ENCODE data around the gene ZXDC.

Gene ZXDC

DNA sequence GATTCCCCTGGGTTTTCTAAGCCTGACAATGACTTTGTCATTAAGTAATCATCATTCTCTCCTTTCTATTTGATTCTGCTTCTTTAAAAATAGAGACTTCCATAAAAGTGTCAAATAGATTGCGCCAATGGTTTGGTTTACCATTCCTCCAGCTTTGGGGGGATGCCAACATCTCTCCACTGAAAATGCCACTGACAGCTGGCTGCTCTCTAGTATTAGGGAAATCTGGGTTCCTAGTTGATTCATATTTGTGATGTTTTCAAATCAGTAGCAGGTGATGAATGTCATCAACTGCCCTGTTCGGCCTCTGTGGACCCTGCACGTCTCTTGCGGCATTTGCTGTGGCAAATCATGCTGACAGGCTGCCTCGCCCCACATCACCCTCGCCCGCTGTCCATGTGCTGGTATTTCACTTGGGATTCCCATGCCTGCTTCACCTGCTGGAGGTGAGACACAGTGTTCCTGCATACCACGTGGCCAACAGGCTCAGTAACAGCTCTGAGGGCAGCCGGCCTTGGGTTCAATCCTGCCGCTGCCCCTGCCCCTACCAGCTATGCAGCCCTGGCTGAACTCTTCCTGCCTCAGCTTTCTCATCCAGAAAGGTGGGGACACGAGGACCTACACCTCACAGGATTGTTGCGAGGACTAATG, 28.1 kb downstream of the ZXDC start:
- H3K4me3 ChIP-seq (ENCODE audit: control insufficient read depth, low read depth, low read length), result no peak overlapping the region
- no peak for DNase-seq (ENCODE audit: low read depth)
- TF ChIP-seq, protein P1, sequence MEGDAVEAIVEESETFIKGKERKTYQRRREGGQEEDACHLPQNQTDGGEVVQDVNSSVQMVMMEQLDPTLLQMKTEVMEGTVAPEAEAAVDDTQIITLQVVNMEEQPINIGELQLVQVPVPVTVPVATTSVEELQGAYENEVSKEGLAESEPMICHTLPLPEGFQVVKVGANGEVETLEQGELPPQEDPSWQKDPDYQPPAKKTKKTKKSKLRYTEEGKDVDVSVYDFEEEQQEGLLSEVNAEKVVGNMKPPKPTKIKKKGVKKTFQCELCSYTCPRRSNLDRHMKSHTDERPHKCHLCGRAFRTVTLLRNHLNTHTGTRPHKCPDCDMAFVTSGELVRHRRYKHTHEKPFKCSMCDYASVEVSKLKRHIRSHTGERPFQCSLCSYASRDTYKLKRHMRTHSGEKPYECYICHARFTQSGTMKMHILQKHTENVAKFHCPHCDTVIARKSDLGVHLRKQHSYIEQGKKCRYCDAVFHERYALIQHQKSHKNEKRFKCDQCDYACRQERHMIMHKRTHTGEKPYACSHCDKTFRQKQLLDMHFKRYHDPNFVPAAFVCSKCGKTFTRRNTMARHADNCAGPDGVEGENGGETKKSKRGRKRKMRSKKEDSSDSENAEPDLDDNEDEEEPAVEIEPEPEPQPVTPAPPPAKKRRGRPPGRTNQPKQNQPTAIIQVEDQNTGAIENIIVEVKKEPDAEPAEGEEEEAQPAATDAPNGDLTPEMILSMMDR (IDR thresholded peaks at IDR 0.05; ENCODE audit: control insufficient read depth, insufficient read depth, low read depth, low read length, missing control alignments), result no peak

DNA sequence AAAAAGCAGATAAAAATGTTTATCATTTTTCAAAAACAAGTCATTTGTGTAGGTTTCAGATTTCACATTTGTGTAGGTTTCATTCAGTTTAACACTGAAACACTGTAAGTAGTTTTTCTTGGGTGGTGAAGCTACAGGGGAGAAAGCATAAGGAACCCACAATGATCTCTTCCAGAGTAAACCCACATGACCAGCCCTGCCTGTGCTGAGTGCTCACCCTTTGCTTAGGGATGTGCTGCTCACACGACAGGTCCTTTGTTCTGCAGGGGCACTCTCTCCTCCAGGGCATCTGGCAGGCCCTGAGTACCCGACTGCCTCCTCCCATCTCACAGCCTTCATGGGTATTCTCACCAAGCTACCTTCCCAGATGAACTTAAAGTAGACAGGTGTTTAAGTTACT, 28.9 kb downstream of the ZXDC start:
- TF ChIP-seq, protein P1 (IDR thresholded peaks at IDR 0.05; ENCODE audit: control insufficient read depth, insufficient read depth, low read depth, low read length, missing control alignments), result no peak
- no peak for DNase-seq (ENCODE audit: low read depth)
- no peak overlapping the region for H3K4me3 ChIP-seq (ENCODE audit: control insufficient read depth, low read depth, low read length)

DNA sequence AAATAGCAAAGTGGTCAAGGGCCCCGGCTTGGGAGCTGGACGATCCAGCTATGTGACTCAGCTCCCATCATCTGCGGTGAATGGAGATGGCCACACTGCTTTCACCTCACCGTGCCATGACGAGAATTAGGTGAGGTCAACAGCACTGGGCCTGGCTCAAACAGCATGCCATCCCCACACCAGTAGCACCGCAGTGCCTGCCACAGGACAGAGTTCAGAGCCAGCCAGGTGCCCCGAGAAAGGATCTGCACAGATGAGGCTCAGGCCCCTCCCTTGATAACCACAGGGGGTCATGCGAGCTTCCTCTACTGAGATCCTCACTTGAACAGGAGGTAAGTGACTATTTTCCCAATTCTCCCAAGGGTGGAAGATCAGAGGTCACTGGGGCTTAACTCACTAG, 29.4 kb downstream of the ZXDC start:
- no peak for DNase-seq (ENCODE audit: low read depth)
- TF ChIP-seq, protein P1 (IDR thresholded peaks at IDR 0.05; ENCODE audit: control insufficient read depth, insufficient read depth, low read depth, low read length, missing control alignments), result no peak
- H3K4me3 ChIP-seq (ENCODE audit: control insufficient read depth, low read depth, low read length), result no peak overlapping the region

DNA sequence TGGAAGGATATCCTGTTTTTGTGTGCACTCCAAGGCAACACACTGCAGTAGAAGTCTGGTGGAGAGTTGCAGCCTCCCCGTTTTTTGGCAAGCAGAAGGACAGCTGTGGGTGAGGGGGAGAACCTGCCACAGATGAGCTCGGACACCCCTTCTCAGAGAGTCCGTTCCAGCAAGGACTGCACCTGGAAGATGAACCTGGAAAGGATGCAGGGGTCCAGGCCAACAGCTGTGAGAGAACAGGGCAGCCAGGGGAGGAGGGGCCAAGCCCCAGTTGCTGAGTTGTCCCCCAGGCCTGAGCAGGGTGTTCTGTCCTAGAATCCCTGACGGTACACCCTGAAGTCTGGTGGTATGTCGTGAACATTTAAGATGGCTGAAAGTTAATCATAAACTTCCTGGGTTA, 30.2 kb downstream of the ZXDC start:
- H3K4me3 ChIP-seq (ENCODE audit: control insufficient read depth, low read depth, low read length), result no peak overlapping the region
- TF ChIP-seq, protein P1 (IDR thresholded peaks at IDR 0.05; ENCODE audit: control insufficient read depth, insufficient read depth, low read depth, low read length, missing control alignments), result no peak
- no peak for DNase-seq (ENCODE audit: low read depth)

DNA sequence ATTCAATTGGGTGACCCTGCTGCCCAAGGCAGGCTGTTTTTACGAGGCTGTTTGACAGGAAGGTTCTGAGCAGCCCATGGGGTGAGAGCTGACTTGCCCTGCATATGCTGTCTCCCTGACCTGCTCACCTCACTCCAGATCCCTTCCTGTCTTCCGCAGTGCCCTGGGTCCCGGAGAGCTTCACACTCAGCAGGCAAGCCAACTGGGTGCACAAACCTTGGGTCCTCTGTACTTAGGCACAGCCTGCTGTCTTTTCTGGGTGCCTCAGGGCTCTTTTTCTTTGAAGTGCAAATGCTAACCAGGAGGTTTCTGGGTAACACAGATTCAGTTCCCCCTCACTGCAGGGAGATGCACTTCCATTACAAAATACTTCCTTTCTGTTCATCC, 32.8 kb downstream of the ZXDC start:
- TF ChIP-seq, protein P1 (IDR thresholded peaks at IDR 0.05; ENCODE audit: control insufficient read depth, insufficient read depth, low read depth, low read length, missing control alignments), result no peak
- no peak overlapping the region for H3K4me3 ChIP-seq (ENCODE audit: control insufficient read depth, low read depth, low read length)
- DNase-seq (ENCODE audit: low read depth), result no peak

DNA sequence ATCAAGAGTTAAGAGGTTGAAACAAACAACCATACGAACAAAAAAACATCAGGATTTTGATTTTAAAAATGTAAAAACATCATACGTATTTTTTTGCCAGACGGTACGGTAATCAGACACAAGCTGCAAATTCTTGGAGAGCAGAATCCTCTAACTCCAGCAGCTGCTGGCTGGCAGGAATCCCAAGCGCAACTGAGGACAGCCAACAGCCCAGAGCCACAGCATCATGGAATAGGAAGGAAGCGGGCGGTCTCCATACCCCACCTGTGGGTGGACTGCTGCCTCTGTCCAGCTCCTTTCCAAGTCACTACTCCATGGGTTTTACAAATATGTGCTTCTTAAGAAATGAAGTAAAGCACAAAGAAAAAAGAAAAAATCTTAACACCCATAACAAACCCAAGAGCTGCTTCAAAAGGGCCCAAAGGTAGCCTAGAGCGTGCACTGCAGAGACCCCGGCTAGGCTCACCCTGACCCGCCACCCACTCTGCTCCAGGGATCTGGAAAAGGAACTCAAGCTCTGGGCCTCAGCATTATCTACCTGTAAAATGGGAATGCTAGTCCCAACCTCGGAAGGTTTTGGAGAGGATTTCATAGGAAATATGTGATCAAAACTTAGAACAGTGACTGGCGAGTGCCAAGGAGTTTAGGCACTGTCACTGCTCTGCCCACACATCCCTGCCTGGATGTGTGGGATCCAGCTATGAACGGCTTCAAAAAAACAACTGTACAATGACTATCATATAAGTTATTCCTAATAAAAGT, 33.4 kb downstream of the ZXDC start:
- no peak for DNase-seq (ENCODE audit: low read depth)
- H3K4me3 ChIP-seq (ENCODE audit: control insufficient read depth, low read depth, low read length), result no peak overlapping the region
- TF ChIP-seq, protein P1 (IDR thresholded peaks at IDR 0.05; ENCODE audit: control insufficient read depth, insufficient read depth, low read depth, low read length, missing control alignments), result no peak
